SK-N-SH (cell line): ENCODE data around the gene HNF1A. TPM values are rescaled to one million over a fixed set of nuclear protein-coding genes. Genes with fewer than 3 reads are reported as not detected.

ENCODE experiments used
- CTCF ChIA-PET: fragments of 300-600, 350-600 bp; formaldehyde crosslinking; extraction: SDS; loops from one replicate; lab custom pipeline; 2021; lab: Yijun Ruan, JAX
- POLR2A ChIA-PET: fragments of 350-600 bp; sonication (Branson Sonifier 250); formaldehyde crosslinking; extraction: SDS; loops from one replicate; lab custom pipeline; 2020; ENCODE audit warnings: antibody characterized with exemption, inconsistent platforms; lab: Yijun Ruan, JAX
- DNase-seq: peaks from one replicate; pipeline ENCODE4 v3.0.0; 2012
- H2AFZ ChIP-seq: fragments of 200-600 bp; sonication (generic); 2 replicates; pipeline ENCODE4 v1.8.1; 2016; ENCODE audit warnings: antibody characterized with exemption, mild to moderate bottlenecking, low read depth
- H3F3A ChIP-seq: fragments of 200-600 bp; sonication (generic); replicated peaks from 2 replicates; pipeline ENCODE3; 2016; ENCODE audit warnings: antibody characterized with exemption, mild to moderate bottlenecking; ENCODE audit not compliant: insufficient read depth
- H3K27ac ChIP-seq, 2 experiments: fragments of 200-500 bp in 1 of 2; fragments of 200-600 bp in 1 of 2; sonication (Bioruptor generic) in 1 of 2; sonication (generic), shearing (Covaris generic) in 1 of 2; 2 replicates each; pipeline versions ENCODE4 v1.5.1 to v1.6.1; 2014 to 2016; ENCODE audit warnings: low read depth in 2 of 2, inconsistent platforms in 1 of 2, low read length in 1 of 2, mild to moderate bottlenecking in 1 of 2, mixed read lengths in 1 of 2
- H3K27me3 ChIP-seq: fragments of 200-600 bp; sonication (generic), shearing (Covaris generic); 2 replicates; pipeline ENCODE4 v1.6.1; 2016; ENCODE audit warnings: mixed run types; ENCODE audit not compliant: insufficient read depth
- H3K36me3 ChIP-seq, 2 experiments: fragments of 200-500 bp in 1 of 2; fragments of 200-600 bp in 1 of 2; sonication (Bioruptor generic) in 1 of 2; sonication (generic) in 1 of 2; replicated peaks in 1 of 2; 2 replicates each; pipeline versions ENCODE3 to v1.5.1; 2014 to 2016; ENCODE audit warnings: low read length in 1 of 2, mild to moderate bottlenecking in 1 of 2; ENCODE audit not compliant: insufficient read depth in 2 of 2, control insufficient read depth in 1 of 2
- H3K4me1 ChIP-seq, 2 experiments: fragments of 200-500 bp in 1 of 2; fragments of 200-600 bp in 1 of 2; sonication (Bioruptor generic) in 1 of 2; sonication (generic), shearing (Covaris generic) in 1 of 2; 2 replicates each; pipeline versions ENCODE4 v1.5.1 to v1.6.1; 2014 to 2016; ENCODE audit warnings: low read depth in 1 of 2, low read length in 1 of 2, mixed run types in 1 of 2; ENCODE audit not compliant: insufficient read depth in 2 of 2, control insufficient read depth in 1 of 2
- H3K4me2 ChIP-seq: fragments of 200-600 bp; sonication (generic), shearing (Covaris generic); 2 replicates; pipeline ENCODE4 v1.6.1; 2017; ENCODE audit warnings: mixed run types
- H3K4me3 ChIP-seq, 2 experiments: fragments of 200-500 bp in 1 of 2; fragments of 200-600 bp in 1 of 2; sonication (Bioruptor generic) in 1 of 2; sonication (generic), shearing (Covaris generic) in 1 of 2; 2 replicates each; pipeline versions ENCODE4 v1.5.1 to v1.8.1; 2014 to 2016; ENCODE audit warnings: low read depth in 2 of 2, inconsistent platforms in 1 of 2, low read length in 1 of 2, mild to moderate bottlenecking in 1 of 2, mixed read lengths in 1 of 2, moderate library complexity in 1 of 2
- H3K79me2 ChIP-seq: fragments of 200-600 bp; sonication (generic); 2 replicates; pipeline ENCODE4 v1.8.1; 2017; ENCODE audit warnings: mild to moderate bottlenecking; ENCODE audit not compliant: insufficient read depth
- H3K9ac ChIP-seq: fragments of 200-600 bp; sonication (generic); 2 replicates; pipeline ENCODE4 v1.6.1; 2017; ENCODE audit warnings: mixed run types
- H3K9me2 ChIP-seq: fragments of 200-600 bp; sonication (generic); 2 replicates; pipeline ENCODE4 v1.6.1; 2017; ENCODE audit warnings: mixed run types
- H3K9me3 ChIP-seq: fragments of 200-600 bp; sonication (generic); 2 replicates; pipeline ENCODE4 v1.6.1; 2017; ENCODE audit warnings: mixed run types, mild to moderate bottlenecking, moderate library complexity
- H4K20me1 ChIP-seq: fragments of 200-600 bp; sonication (generic); 2 replicates; pipeline ENCODE4 v1.6.1; 2017; ENCODE audit warnings: mild to moderate bottlenecking, mixed run types; ENCODE audit not compliant: insufficient read depth
- CTCF ChIP-seq: fragments of 200-600 bp; sonication (generic); IDR thresholded peaks from 2 replicates; pipeline ENCODE4 v1.6.1; 2017; ENCODE audit warnings: antibody characterized with exemption, mild to moderate bottlenecking, moderate library complexity
- EP300 ChIP-seq, 2 experiments: IDR thresholded peaks; 2 replicates each; pipeline versions ENCODE4 v1.4.0 to v1.6.1; 2012; ENCODE audit warnings: borderline replicate concordance in 1 of 2, low read depth in 1 of 2, low read length in 1 of 2
- FOSL2 ChIP-seq: IDR thresholded peaks from 2 replicates; pipeline ENCODE4 v1.4.0; 2012; ENCODE audit warnings: low read depth, mild to moderate bottlenecking, moderate library complexity, borderline replicate concordance
- FOXM1 ChIP-seq: IDR thresholded peaks from 2 replicates; pipeline ENCODE4 v1.4.0; 2012; ENCODE audit warnings: low read depth, mild to moderate bottlenecking
- GATA2 ChIP-seq: sonication (generic); formaldehyde crosslinking; IDR thresholded peaks from 2 replicates; pipeline ENCODE4 v1.5.0; 2020; ENCODE audit warnings: mild to moderate bottlenecking, missing genetic modification reagents
- IRF3 ChIP-seq: fragments of 150-350 bp; IDR thresholded peaks from 2 replicates; pipeline ENCODE4 v1.6.1; 2016; ENCODE audit warnings: mild to moderate bottlenecking, low read depth, low read length
- JUND ChIP-seq: IDR thresholded peaks from 2 replicates; pipeline ENCODE4 v1.4.0; 2012
- MAX ChIP-seq: IDR thresholded peaks from 2 replicates; pipeline ENCODE4 v1.4.0; 2012; ENCODE audit warnings: low read depth
- MEF2A ChIP-seq: IDR thresholded peaks from 2 replicates; pipeline ENCODE4 v1.4.0; 2012; ENCODE audit warnings: low read depth, borderline replicate concordance
- MXI1 ChIP-seq: IDR thresholded peaks from 2 replicates; pipeline ENCODE4 v1.6.1; 2012; ENCODE audit warnings: mild to moderate bottlenecking, low read depth, low read length, improper control_type of control experiment
- NFIC ChIP-seq: IDR thresholded peaks from 2 replicates; pipeline ENCODE4 v1.4.0; 2012; ENCODE audit warnings: borderline replicate concordance
- REST ChIP-seq: IDR thresholded peaks from 2 replicates; pipeline ENCODE4 v1.6.1; 2012; ENCODE audit warnings: mild to moderate bottlenecking, low read depth, low read length, moderate library complexity
- SMC3 ChIP-seq: IDR thresholded peaks from 2 replicates; pipeline ENCODE4 v1.6.1; 2012; ENCODE audit warnings: low read depth, low read length, improper control_type of control experiment
- TAF1 ChIP-seq: IDR thresholded peaks from 2 replicates; pipeline ENCODE4 v1.6.1; 2012; ENCODE audit warnings: low read depth, mild to moderate bottlenecking, low read length, moderate library complexity, borderline replicate concordance
- TCF12 ChIP-seq: IDR thresholded peaks from 2 replicates; pipeline ENCODE4 v1.4.0; 2012
- TEAD4 ChIP-seq: IDR thresholded peaks from 2 replicates; pipeline ENCODE4 v1.4.0; 2012; ENCODE audit warnings: mild to moderate bottlenecking, borderline replicate concordance; ENCODE audit not compliant: insufficient read depth
- USF1 ChIP-seq: IDR thresholded peaks from 2 replicates; pipeline ENCODE4 v1.4.0; 2012; ENCODE audit warnings: low read depth, borderline replicate concordance
- WGBS: methylation state at CpG from one replicate; pipeline ENCODE4 v1.1.6; 2017; ENCODE audit warnings: low lambda C conversion rate; 5-methylcytosine and 5-hydroxymethylcytosine counted together
- polyA plus RNA-seq, 3 experiments: library from polyadenylated mRNA; depleted of rRNA; stranded (reverse); fragments of >200 nt; gene quantifications; 2 replicates each; pipeline ENCODE4 v1.2.3, GENCODE V29; 2012
- TF ChIP-seq, protein P1 (sequence below): fragments of 150-350 bp; IDR thresholded peaks from 2 replicates; pipeline ENCODE4 v1.6.1; 2017; ENCODE audit warnings: antibody characterized with exemption, low read length, low read depth, borderline replicate concordance

HNF1A gene
- polyA plus RNA-seq, 1 of the 3 experiments (the other 2 are of a cell fraction) = not detected

- TF ChIP-seq SMC3 = no peak
These were observed 16.4 kb downstream of the HNF1A start (continued) for GRCh38 chr12:120994589-120995337.

- TF ChIP-seq NFIC (no peak), JUND (no peak), USF1 (no peak), MAX (no peak), TEAD4 (no peak), MXI1 (no peak), IRF3 (no peak), MEF2A (no peak), TCF12 (no peak), CTCF (no peak), GATA2 (CRISPR knock-in tag) (no peak), TAF1 (no peak), FOSL2 (no peak), REST (no peak), EP300 (IDR thresholded peaks at IDR 0.05; ENCODE audit: borderline replicate concordance in 1 of 2, low read depth in 1 of 2, low read length in 1 of 2) (no peak), FOXM1 (no peak)
- TF ChIP-seq, protein P1, sequence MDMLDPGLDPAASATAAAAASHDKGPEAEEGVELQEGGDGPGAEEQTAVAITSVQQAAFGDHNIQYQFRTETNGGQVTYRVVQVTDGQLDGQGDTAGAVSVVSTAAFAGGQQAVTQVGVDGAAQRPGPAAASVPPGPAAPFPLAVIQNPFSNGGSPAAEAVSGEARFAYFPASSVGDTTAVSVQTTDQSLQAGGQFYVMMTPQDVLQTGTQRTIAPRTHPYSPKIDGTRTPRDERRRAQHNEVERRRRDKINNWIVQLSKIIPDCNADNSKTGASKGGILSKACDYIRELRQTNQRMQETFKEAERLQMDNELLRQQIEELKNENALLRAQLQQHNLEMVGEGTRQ = no peak
- WGBS = 94% methylated on average over 6 of the region's 11 CpGs
- Histone ChIP-seq H4K20me1 (no peaks in the 10 kb centered on the region), H3K79me2 (no peaks in the 10 kb centered on the region), H3K4me2 (no peak overlapping the region), H3K4me3 (no peak overlapping the region), H3K9ac (no peak overlapping the region), H3K9me3 (no peaks in the 10 kb centered on the region), H3K27me3 (no peaks in the 10 kb centered on the region), H3K4me1 (no peaks in the 10 kb centered on the region), H3F3A (no peaks in the 10 kb centered on the region), H2AFZ (no peak overlapping the region), H3K36me3 (no peaks in the 10 kb centered on the region), H3K27ac (no peak overlapping the region), H3K9me2 (no peaks in the 10 kb centered on the region)
- POLR2A ChIA-PET = no interaction called here
- DNase-seq = peak; percentile 28
- CTCF ChIA-PET = interaction anchor here (1.1 to 1.2 kb wide), 3 partner anchors 9 to 25 kb away, joined by 3 to 4 read pairs (median 3); no protein-coding TSS in a partner anchor
These were observed 17.9 kb downstream of the HNF1A start for GRCh38 chr12:120996133-120996746.
